H1 (cell line): ENCODE results near the gene NOC4L. TPM values are rescaled to one million over a fixed set of nuclear protein-coding genes. Genes with fewer than 3 reads are reported as not detected.

Source experiments
- EGR1 ChIP-seq: IDR thresholded peaks from 2 replicates; pipeline ENCODE4 v1.6.1; 2011; ENCODE audit warnings: low read depth, low read length, borderline replicate concordance
- GABPA ChIP-seq: IDR thresholded peaks from 2 replicates; pipeline ENCODE4 v1.6.1; 2011; ENCODE audit warnings: mild to moderate bottlenecking, low read length, moderate library complexity, borderline replicate concordance; ENCODE audit not compliant: insufficient read depth
- RFX5 ChIP-seq: IDR thresholded peaks from 2 replicates; pipeline ENCODE4 v1.6.1; 2011; ENCODE audit warnings: low read depth, low read length, improper control_type of control experiment, borderline replicate concordance
- polyA plus RNA-seq, 7 experiments: library from polyadenylated mRNA; depleted of rRNA in 3 of 7; stranded (reverse) in 5 of 7; unstranded in 2 of 7; fragments of >200 nt in 5 of 7; fragments of 200-250 nt in 2 of 7; gene quantifications; 1 replicate in 5 of 7; 2 replicates in 1 of 7; 4 replicates in 1 of 7; pipeline versions ENCODE4 v1.2.1 to v1.2.3, GENCODE V29; 2011 to 2013; ENCODE audit warnings: missing spikeins in 2 of 7, mixed read lengths in 2 of 7
- total RNA-seq: library from RNA; stranded (reverse); fragmentation: NEBNext Ultra II Directional; extraction: Animal tissue kit (Norgen Biotek cat#: 25700); gene quantifications from 2 replicates; pipeline ENCODE4 v1.2.1, GENCODE V29; 2021
- TF ChIP-seq, protein P1 (sequence below): fragments of 300-600 bp; sonication (generic); IDR thresholded peaks from 2 replicates; pipeline ENCODE4 v1.7.1; 2012; ENCODE audit warnings: low read length, moderate library complexity, mild to moderate bottlenecking, inconsistent platforms; ENCODE audit not compliant: insufficient replicate concordance

The NOC4L gene
- total and polyA plus RNA-seq, 2 of the 8 experiments (the other 6 are each of a cell fraction or from before 2014, with no cell fraction given) = 26.8 to 40.3 TPM

DNA sequence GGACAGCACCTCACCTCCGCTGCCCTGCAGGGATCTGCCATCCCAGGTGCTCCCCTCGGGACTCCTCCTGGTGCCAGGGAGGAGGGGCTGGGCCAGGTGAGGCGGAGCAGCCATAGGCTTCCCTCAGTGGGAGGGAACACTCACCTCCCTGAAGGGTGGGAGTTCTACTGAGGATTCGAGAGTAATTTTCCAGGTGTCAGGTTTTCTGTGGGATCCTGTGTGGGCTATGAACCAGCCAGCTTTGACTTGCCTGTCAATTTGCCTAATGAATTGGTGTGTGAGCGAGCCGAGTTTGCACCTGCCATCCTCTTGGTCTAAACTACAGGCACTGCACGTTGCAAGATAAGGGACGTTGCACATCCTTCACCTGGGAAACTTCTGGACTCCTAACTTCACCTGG is 50.3 kb downstream of the NOC4L start (continued):
- TF ChIP-seq, protein P1, sequence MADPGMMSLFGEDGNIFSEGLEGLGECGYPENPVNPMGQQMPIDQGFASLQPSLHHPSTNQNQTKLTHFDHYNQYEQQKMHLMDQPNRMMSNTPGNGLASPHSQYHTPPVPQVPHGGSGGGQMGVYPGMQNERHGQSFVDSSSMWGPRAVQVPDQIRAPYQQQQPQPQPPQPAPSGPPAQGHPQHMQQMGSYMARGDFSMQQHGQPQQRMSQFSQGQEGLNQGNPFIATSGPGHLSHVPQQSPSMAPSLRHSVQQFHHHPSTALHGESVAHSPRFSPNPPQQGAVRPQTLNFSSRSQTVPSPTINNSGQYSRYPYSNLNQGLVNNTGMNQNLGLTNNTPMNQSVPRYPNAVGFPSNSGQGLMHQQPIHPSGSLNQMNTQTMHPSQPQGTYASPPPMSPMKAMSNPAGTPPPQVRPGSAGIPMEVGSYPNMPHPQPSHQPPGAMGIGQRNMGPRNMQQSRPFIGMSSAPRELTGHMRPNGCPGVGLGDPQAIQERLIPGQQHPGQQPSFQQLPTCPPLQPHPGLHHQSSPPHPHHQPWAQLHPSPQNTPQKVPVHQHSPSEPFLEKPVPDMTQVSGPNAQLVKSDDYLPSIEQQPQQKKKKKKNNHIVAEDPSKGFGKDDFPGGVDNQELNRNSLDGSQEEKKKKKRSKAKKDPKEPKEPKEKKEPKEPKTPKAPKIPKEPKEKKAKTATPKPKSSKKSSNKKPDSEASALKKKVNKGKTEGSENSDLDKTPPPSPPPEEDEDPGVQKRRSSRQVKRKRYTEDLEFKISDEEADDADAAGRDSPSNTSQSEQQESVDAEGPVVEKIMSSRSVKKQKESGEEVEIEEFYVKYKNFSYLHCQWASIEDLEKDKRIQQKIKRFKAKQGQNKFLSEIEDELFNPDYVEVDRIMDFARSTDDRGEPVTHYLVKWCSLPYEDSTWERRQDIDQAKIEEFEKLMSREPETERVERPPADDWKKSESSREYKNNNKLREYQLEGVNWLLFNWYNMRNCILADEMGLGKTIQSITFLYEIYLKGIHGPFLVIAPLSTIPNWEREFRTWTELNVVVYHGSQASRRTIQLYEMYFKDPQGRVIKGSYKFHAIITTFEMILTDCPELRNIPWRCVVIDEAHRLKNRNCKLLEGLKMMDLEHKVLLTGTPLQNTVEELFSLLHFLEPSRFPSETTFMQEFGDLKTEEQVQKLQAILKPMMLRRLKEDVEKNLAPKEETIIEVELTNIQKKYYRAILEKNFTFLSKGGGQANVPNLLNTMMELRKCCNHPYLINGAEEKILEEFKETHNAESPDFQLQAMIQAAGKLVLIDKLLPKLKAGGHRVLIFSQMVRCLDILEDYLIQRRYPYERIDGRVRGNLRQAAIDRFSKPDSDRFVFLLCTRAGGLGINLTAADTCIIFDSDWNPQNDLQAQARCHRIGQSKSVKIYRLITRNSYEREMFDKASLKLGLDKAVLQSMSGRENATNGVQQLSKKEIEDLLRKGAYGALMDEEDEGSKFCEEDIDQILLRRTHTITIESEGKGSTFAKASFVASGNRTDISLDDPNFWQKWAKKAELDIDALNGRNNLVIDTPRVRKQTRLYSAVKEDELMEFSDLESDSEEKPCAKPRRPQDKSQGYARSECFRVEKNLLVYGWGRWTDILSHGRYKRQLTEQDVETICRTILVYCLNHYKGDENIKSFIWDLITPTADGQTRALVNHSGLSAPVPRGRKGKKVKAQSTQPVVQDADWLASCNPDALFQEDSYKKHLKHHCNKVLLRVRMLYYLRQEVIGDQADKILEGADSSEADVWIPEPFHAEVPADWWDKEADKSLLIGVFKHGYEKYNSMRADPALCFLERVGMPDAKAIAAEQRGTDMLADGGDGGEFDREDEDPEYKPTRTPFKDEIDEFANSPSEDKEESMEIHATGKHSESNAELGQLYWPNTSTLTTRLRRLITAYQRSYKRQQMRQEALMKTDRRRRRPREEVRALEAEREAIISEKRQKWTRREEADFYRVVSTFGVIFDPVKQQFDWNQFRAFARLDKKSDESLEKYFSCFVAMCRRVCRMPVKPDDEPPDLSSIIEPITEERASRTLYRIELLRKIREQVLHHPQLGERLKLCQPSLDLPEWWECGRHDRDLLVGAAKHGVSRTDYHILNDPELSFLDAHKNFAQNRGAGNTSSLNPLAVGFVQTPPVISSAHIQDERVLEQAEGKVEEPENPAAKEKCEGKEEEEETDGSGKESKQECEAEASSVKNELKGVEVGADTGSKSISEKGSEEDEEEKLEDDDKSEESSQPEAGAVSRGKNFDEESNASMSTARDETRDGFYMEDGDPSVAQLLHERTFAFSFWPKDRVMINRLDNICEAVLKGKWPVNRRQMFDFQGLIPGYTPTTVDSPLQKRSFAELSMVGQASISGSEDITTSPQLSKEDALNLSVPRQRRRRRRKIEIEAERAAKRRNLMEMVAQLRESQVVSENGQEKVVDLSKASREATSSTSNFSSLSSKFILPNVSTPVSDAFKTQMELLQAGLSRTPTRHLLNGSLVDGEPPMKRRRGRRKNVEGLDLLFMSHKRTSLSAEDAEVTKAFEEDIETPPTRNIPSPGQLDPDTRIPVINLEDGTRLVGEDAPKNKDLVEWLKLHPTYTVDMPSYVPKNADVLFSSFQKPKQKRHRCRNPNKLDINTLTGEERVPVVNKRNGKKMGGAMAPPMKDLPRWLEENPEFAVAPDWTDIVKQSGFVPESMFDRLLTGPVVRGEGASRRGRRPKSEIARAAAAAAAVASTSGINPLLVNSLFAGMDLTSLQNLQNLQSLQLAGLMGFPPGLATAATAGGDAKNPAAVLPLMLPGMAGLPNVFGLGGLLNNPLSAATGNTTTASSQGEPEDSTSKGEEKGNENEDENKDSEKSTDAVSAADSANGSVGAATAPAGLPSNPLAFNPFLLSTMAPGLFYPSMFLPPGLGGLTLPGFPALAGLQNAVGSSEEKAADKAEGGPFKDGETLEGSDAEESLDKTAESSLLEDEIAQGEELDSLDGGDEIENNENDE = no peak
- TF ChIP-seq RFX5 = no peak
- TF ChIP-seq EGR1 = no peak
- TF ChIP-seq GABPA = no peak
